HG03378 (cell line): Measurements from ENCODE around the gene TRMT10B.
"Not testable (repeated sequence)": the region's sequence is repeated elsewhere in the genome, so short reads cannot be mapped to it uniquely, and the experiment has no call there.

Source experiments
- ATAC-seq: cut with Tn5 transposase; IDR thresholded peaks from one replicate; pipeline ENCODE4 v1.9.1; 2021; ENCODE audit warnings: mild to moderate bottlenecking, moderate library complexity; ENCODE audit not compliant: unreplicated experiment

Gene TRMT10B

DNA sequence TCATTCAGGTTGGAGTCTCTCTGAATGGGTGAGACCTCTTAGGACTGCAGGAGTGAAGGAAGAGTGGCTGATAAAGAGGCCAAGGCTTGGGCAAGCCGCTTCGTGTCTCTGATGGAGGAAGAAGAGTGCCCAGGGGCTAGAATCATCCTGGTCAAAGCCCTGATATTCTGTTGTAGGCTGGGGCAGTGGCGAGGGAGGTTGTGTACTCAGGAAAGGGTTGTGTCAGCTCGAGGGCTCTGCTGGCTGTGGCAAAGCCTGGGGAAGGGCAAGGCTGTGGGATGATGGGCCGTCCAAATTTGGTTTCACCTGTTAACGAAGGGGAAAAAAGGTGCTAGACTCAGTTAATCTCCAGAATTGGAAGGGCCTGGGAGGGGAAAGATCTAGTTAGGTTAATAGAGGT is 2.4 kb upstream of the TRMT10B start:
- no peak for ATAC-seq

DNA sequence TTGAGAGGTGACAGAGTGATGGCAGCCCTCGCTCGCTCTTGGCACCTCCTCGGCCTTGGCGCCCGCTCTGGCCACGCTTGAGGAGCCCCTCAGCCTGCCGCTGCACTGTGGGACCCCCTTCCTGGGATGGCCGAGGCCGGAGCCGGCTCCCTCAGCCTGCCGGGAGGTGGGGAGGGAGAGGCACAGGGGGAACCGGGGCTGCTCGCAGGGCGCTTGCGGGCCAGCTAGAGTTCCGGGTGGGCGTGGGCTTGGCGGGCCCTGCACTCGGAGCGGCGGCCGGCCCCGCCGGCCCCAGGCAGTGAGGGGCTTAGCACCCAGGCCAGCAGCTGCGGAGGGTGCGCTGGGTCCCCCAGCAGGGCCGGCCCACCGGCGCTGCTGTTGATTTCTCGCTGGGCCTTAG is 1.9 kb upstream of the TRMT10B start:
- not testable (repeated sequence) for ATAC-seq

- ATAC-seq, result not testable (repeated sequence)
These were observed 1.5 kb upstream of the TRMT10B start for GRCh38 chr9:37752112-37752511.

DNA sequence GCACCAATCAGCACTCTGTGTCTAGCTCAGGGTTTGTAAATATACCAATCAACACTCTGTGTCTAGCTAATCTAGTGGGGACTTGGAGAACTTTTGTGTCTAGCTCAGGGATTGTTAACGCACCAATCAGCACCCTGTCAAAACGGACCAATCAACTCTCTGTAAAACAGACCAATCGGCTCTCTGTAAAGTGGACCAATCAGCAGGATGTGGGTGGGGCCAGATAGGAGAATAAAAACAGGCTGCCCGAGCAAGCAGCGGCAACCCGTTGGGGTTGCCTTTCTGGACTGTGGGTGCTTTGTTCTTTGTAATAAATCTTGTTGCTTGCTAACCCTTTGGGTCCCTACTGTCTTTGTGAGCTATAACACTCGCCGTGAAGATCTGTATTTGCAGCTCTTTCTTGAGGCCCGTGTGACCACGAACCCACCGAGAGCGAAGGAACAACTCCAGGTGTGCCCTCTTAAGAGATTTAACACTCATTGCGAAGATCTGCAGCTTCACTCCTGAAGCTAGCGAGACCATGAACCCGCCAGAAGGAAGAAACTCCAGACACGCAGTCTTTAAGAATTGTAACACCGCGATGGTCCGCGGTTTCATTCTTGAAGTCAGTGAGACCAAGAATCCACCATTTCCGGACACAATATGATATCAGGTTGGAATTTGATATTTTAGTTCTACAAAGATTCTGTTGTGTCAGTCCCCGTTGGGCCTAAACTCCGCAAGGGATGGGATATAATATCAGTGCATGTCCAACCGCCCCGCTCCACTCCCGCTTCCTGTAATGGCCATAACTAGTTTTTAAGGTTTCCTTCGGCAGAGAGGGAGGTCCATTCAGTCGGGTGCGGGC is 740 bp upstream of the TRMT10B start:
- ATAC-seq, result no peak

DNA sequence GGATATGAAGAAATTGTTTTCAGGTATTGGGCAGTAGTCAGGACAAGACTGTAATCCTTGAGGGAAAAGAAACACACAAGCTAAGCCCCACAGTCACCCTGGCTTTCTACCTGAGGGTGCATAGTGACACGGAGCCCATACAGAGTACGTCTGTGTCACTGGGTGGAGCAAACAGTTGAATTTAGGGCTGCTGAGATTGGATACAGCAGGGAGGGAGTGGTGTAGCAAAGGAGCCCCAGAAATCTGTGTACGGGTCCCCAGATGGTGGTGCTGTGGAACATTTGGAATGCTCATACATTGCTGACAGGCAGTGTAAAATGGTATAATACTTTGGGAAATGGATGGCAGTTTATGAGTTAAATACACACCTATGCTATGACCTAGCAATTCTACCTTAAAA is 5.1 kb downstream of the TRMT10B start:
- ATAC-seq, result no peak

GRCh38 chr9:37760416-37761161 is 7.0 kb downstream of the TRMT10B start:
- ATAC-seq, result no peak

- no peak for ATAC-seq
These were observed 7.9 kb downstream of the TRMT10B start for GRCh38 chr9:37761511-37761910.

DNA sequence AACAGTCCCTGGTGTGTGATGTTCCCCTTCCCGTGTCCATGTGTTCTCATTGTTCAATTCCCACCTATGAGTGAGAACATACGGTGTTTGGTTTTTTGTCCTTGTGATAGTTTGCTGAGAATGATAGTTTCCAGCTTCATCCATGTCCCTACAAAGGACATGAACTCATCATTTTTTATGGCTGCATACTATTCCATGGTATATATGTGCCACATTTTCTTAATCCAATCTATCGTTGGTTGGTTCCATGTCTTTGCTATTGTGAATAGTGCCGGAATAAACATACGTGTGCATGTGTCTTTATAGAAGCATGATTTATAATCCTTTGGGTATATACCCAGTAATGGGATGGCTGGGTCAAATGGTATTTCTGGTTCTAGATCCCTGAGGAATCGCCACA is 11.7 kb downstream of the TRMT10B start:
- ATAC-seq, result not testable (repeated sequence)

- no peak for ATAC-seq
These were observed 15.7 kb downstream of the TRMT10B start for GRCh38 chr9:37769306-37769705.

DNA sequence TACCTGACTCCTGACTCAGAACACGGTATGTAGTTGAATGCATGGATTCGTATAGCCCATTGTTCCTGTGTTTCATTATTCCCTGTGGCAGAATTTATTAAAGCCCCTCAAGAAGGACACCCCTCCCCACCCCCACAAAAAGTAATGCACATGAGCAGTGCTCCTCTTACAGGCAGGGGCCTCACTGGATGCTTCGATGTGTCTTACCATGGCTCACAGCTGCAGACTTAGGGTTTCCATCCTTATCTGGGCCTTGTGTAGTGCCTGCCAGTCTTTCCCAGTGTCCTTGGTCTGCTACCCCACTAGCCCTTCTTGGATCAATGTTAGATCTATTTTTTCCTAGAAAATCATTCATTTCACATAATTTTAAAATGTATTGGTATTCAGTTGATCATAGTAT is 16.4 kb downstream of the TRMT10B start:
- no peak for ATAC-seq

DNA sequence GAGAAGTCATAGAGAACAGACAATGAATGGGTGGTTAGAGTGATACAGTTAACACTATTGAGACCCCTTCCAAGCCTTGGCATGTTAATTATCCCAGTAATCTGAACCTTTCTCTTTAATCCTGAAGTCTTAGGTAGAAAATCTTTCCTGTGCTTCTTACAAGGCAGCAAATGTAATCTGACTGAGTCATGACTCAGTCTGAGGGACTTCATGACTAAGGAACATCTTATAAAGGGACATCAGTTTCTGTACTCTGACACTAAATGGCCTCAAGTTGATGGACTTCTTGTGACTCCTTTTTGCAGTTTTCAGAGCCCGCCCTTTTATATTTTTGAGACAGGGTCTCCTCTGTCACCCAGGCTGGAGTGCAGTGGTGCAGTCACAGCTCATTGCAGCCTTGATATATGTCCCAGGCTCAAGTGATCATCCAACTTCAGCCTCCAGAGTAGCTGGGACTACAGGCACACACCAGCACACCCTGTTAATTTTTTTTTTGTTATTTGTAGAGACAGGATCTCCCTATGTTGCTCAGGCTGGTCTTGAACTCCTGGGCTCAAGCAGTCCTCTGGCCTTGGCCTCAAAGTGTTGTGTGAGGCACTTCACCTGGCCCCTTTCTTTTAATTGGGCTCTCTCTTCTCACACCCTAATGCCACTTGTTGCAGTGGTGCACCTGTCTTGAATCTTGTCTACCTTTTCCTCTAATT is 21.8 kb downstream of the TRMT10B start:
- ATAC-seq, result no peak

DNA sequence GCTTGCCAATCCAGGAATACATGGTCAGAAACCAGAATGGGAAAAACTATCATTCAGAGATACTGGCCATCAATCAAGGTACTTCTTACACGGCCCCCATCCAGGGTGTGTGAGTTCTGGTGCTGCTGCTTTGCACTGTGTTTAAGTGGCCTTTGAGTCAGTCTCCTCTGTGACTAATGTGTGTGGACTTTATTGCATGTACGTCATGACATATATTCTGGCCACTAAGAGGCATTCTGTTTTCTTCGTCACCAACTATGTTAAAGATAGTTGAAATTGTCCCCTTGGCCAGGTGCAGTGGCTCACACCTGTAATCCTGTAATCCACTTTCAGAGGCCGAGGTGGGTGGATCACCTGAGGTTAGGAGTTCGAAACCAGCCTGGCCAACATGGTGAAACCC is 22.7 kb downstream of the TRMT10B start:
- no peak for ATAC-seq

DNA sequence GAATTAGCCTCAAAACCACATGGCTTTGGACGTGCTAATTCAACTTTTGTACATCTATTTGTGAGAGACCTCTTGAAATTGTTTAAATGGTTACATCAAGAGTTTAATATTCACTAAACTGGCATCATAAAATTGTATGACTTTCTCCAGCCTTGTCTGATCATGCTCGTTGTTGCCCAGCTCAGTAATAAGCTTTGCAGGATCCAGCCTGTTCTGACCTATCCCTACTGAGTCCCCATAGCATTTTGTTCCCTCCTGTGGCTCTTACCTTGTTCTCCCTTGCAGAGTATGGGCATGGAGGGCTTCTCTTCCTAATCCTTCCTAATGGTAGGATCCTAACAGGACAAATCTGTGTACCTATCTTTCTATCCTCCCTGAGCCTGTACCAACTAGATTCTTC is 24.9 kb downstream of the TRMT10B start:
- ATAC-seq, result no peak

DNA sequence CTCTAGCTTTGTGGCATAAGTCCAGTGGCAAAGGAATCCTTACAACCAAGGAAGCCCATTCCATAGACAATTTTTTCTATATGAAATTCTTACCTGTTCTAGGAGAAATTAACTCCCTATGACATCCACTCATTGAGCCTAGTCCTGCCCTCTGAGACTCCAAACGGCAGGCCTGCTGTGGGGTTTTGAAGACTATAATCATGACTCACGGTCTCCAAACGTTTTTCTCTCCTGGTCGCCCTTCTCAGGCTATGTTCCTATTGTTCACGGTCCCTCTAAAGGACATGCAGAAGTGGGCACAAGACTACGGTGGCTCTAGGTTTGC is 30.6 kb downstream of the TRMT10B start:
- ATAC-seq, result no peak

- ATAC-seq, result peak; percentile 88
These were observed 31.2 kb downstream of the TRMT10B start, which contains the start of gene EXOSC3 for GRCh38 chr9:37784616-37785483. Gene EXOSC3 (minus strand): TSS chr9:37785064. CDS start chr9:37785044, 20 bp downstream.

- ATAC-seq, result no peak
These were observed 33.5 kb downstream of the TRMT10B start for GRCh38 chr9:37787059-37787458.

DNA sequence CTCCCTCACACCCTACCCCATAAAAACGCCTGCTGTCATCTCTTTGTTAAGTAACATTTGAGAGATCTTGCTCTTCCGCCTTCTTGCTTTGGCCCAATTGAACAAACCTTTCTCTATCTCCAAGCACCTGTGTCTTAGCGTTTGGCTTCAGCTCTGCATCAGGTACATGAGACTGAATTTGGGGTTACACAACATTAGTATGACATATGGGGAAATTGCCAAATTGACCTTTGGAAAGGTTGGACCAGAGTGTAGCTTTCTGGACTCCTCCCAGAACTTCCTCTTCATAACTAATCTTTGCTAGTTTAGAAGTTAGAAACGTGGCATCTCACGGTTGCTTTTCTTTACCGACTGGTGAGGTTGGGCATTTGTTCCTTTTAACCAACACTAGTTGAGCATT is 34.7 kb downstream of the TRMT10B start:
- ATAC-seq, result no peak

DNA sequence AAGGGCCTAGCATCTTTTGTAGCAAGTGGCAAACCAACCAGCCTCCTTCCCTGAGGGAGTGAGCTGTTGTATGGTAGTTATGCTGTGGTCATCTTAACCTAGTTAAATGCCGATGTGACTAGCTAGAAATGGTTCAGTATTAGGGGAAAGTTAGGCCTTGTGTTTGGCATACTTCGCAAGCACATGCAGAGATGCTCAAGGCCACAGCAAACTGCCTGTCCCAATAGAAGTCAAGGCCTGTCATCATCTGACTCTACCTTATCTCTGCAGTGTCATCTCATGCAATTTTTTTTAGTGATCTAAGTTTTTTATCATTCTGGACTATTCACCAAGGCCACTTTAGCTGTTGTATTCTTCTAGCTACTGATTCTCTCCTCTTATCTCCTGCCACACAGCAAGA is 36.5 kb downstream of the TRMT10B start:
- ATAC-seq, result no peak

GRCh38 chr9:37792122-37792521 is 38.5 kb downstream of the TRMT10B start:
- ATAC-seq, result no peak

- no peak for ATAC-seq
These were observed 42.6 kb downstream of the TRMT10B start for GRCh38 chr9:37796232-37796631.

GRCh38 chr9:37798677-37799076 is 45.1 kb downstream of the TRMT10B start:
- ATAC-seq, result no peak
